Measurements from ENCODE around the gene FAM236A. TPM values are rescaled to one million over a fixed set of nuclear protein-coding genes. Genes with fewer than 3 reads are reported as not detected.

Gene FAM236A
- total RNA-seq, 1 experiment from 2014 or later, result not detected

Other genes starting within 250 kb of the FAM236A start
- 7.1 and 10.5 TPM in 2 replicates for gene PHKA1, start 223.9 kb upstream of the FAM236A start, total RNA-seq (2014; rRNA removed; shearing (Covaris generic))
- gene DMRTC1B, start 161.3 kb upstream of the FAM236A start, total RNA-seq (2014; rRNA removed; shearing (Covaris generic)), result not detected in 2 replicates
- gene FAM236B, start 155.5 kb upstream of the FAM236A start, total RNA-seq (2014; rRNA removed; shearing (Covaris generic)), result not detected in 2 replicates
- gene FAM236D, start 130.0 kb upstream of the FAM236A start, total RNA-seq (2014; rRNA removed; shearing (Covaris generic)), result not detected in 2 replicates
- gene FAM236C, start 25.6 kb upstream of the FAM236A start, total RNA-seq (2014; rRNA removed; shearing (Covaris generic)), result not detected in 2 replicates
- not detected in 2 replicates for gene DMRTC1, start 5.6 kb downstream of the FAM236A start, total RNA-seq (2014; rRNA removed; shearing (Covaris generic))
- 0.11 and 0.17 TPM in 2 replicates for gene PABPC1L2B, start 64.7 kb downstream of the FAM236A start, total RNA-seq (2014; rRNA removed; shearing (Covaris generic))
- gene PABPC1L2A, start 141.3 kb downstream of the FAM236A start, total RNA-seq (2014; rRNA removed; shearing (Covaris generic)), result 0.03 and 0.26 TPM in 2 replicates